WTC11 (cell line): ENCODE data around the gene ZNF700. TPM values are rescaled to one million over a fixed set of nuclear protein-coding genes. Genes with fewer than 3 reads are reported as not detected.
"Not testable (repeated sequence)": the region's sequence is repeated elsewhere in the genome, so short reads cannot be mapped to it uniquely, and the experiment has no call there.

Experiments used
- ATAC-seq: fragments of 200-7000 bp; cut with Tn5 transposase; 2 replicates; pipeline ENCODE4 v1.10.0; 2021; ENCODE audit warnings: mild to moderate bottlenecking, moderate library complexity
- CTCF ChIA-PET: fragments of 300-600 bp; sonication (Branson Sonifier 250); formaldehyde crosslinking; loops from one replicate; lab custom pipeline; 2021; ENCODE audit warnings: antibody characterized with exemption; lab: Charles Lee
- POLR2A ChIA-PET: fragments of 350-600 bp; sonication (Branson Sonifier 250); formaldehyde crosslinking; loops from one replicate; lab custom pipeline; 2021; ENCODE audit warnings: antibody characterized with exemption; lab: Charles Lee
- DNase-seq: peaks from one replicate; pipeline ENCODE4 v3.0.0; 2021; ENCODE audit warnings: low spot score
- H3K27ac Mint-ChIP-seq: 2 replicates; pipeline ENCODE4 v1.8.0; 2021; ENCODE audit warnings: mixed read lengths
- H3K27me3 Mint-ChIP-seq: 2 replicates; pipeline ENCODE4 v1.8.0; 2021; ENCODE audit warnings: low read depth, mild to moderate bottlenecking, moderate library complexity, mixed read lengths
- H3K36me3 Mint-ChIP-seq: 2 replicates; pipeline ENCODE4 v1.8.0; 2021; ENCODE audit warnings: mixed read lengths
- H3K4me1 Mint-ChIP-seq: 2 replicates; pipeline ENCODE4 v1.8.0; 2022; ENCODE audit warnings: mixed read lengths
- H3K4me3 Mint-ChIP-seq: 2 replicates; pipeline ENCODE4 v1.8.0; 2021; ENCODE audit warnings: mild to moderate bottlenecking, moderate library complexity, mixed read lengths
- H3K9me3 Mint-ChIP-seq: 2 replicates; pipeline ENCODE4 v1.8.0; 2021; ENCODE audit warnings: mixed read lengths
- CBFB ChIP-seq: sonication (generic); formaldehyde crosslinking; IDR thresholded peaks from 2 replicates; pipeline ENCODE4 v1.8.1; 2022; ENCODE audit warnings: mild to moderate bottlenecking, low read depth, missing genetic modification reagents
- CTCF ChIP-seq: fragments of 200-600 bp; IDR thresholded peaks from 2 replicates; pipeline ENCODE4 v1.8.0; 2022; ENCODE audit warnings: antibody characterized with exemption
- E2F4 ChIP-seq: sonication (generic); formaldehyde crosslinking; IDR thresholded peaks from 2 replicates; pipeline ENCODE4 v1.8.1; 2022; ENCODE audit warnings: low read depth, mild to moderate bottlenecking, moderate library complexity, missing genetic modification reagents, borderline replicate concordance
- E2F5 ChIP-seq: sonication (generic); formaldehyde crosslinking; IDR thresholded peaks from 2 replicates; pipeline ENCODE4 v1.8.1; 2022; ENCODE audit warnings: mild to moderate bottlenecking, moderate library complexity, missing genetic modification reagents
- GABPB1 ChIP-seq: sonication (generic); formaldehyde crosslinking; IDR thresholded peaks from 2 replicates; pipeline ENCODE4 v1.8.1; 2023; ENCODE audit warnings: mild to moderate bottlenecking, missing genetic modification reagents
- HMGXB4 ChIP-seq: sonication (generic); formaldehyde crosslinking; IDR thresholded peaks from 2 replicates; pipeline ENCODE4 v1.8.1; 2023; ENCODE audit warnings: mild to moderate bottlenecking, moderate library complexity, missing genetic modification reagents
- NFE2L1 ChIP-seq: sonication (generic); formaldehyde crosslinking; IDR thresholded peaks from 2 replicates; pipeline ENCODE4 v1.8.1; 2023; ENCODE audit warnings: missing genetic modification reagents
- NR2C2 ChIP-seq: sonication (generic); formaldehyde crosslinking; IDR thresholded peaks from 2 replicates; pipeline ENCODE4 v1.8.0; 2022; ENCODE audit warnings: mild to moderate bottlenecking, missing genetic modification reagents
- SMAD3 ChIP-seq: sonication (generic); formaldehyde crosslinking; IDR thresholded peaks from 2 replicates; pipeline ENCODE4 v1.8.0; 2022; ENCODE audit warnings: missing genetic modification reagents, mild to moderate bottlenecking, borderline replicate concordance
- SMAD4 ChIP-seq: sonication (generic); formaldehyde crosslinking; IDR thresholded peaks from 2 replicates; pipeline ENCODE4 v1.8.0; 2022; ENCODE audit warnings: mild to moderate bottlenecking, missing genetic modification reagents
- TCF7 ChIP-seq: sonication (generic); formaldehyde crosslinking; IDR thresholded peaks from 2 replicates; pipeline ENCODE4 v1.8.0; 2022; ENCODE audit warnings: mild to moderate bottlenecking, low read depth, missing genetic modification reagents, moderate library complexity
- TEAD1 ChIP-seq: sonication (generic); formaldehyde crosslinking; IDR thresholded peaks from 2 replicates; pipeline ENCODE4 v1.8.0; 2022; ENCODE audit warnings: mild to moderate bottlenecking, missing genetic modification reagents
- TEAD4 ChIP-seq: sonication (generic); formaldehyde crosslinking; IDR thresholded peaks from 2 replicates; pipeline ENCODE4 v1.8.0; 2022; ENCODE audit warnings: mild to moderate bottlenecking, missing genetic modification reagents
- TP53 ChIP-seq: sonication (generic); formaldehyde crosslinking; IDR thresholded peaks from 2 replicates; pipeline ENCODE4 v1.8.1; 2023; ENCODE audit warnings: mild to moderate bottlenecking, missing genetic modification reagents
- USF1 ChIP-seq: sonication (generic); formaldehyde crosslinking; IDR thresholded peaks from 2 replicates; pipeline ENCODE4 v1.8.0; 2022; ENCODE audit warnings: mild to moderate bottlenecking, missing genetic modification reagents
- ZNF232 ChIP-seq: sonication (generic); formaldehyde crosslinking; IDR thresholded peaks from 2 replicates; pipeline ENCODE4 v1.8.0; 2022; ENCODE audit warnings: mild to moderate bottlenecking, missing genetic modification reagents
- ZNF263 ChIP-seq: sonication (generic); formaldehyde crosslinking; IDR thresholded peaks from 2 replicates; pipeline ENCODE4 v1.8.1; 2022; ENCODE audit warnings: low read depth, mild to moderate bottlenecking, moderate library complexity, missing genetic modification reagents
- ZNF423 ChIP-seq: fragments of 250-450 bp; sonication (Bioruptor Pico); IDR thresholded peaks from 2 replicates; pipeline ENCODE4 v2.1.2; 2022; ENCODE audit warnings: mild to moderate bottlenecking, moderate library complexity
- total RNA-seq: library from RNA; stranded (reverse); gene quantifications from 3 replicates; pipeline ENCODE4 v1.2.3, GENCODE V29; 2021

ZNF700 gene
- total RNA-seq, 1 experiment from 2014 or later = 9.1 TPM

- Mint-ChIP-seq H3K4me1 (peaks cover 2% of the 10 kb centered on the region), H3K4me3 (no peak overlapping the region), H3K27ac (no peak overlapping the region), H3K9me3 (peaks cover 16% of the 10 kb centered on the region), H3K27me3 (no peaks in the 10 kb centered on the region; the same call in 1 of the 2 replicates)
- CTCF ChIA-PET = no interaction called here
- DNase-seq (no peak), ATAC-seq (no peak)
- TF ChIP-seq HMGXB4 = no peak
- TF ChIP-seq TCF7 (CRISPR knock-in tag) = no peak
- TF ChIP-seq TEAD1 (CRISPR knock-in tag) = no peak
- TF ChIP-seq SMAD3 = no peak
- TF ChIP-seq USF1 (CRISPR knock-in tag) = no peak
- TF ChIP-seq GABPB1 (CRISPR knock-in tag) = no peak
- no peak for TF ChIP-seq E2F5 (CRISPR knock-in tag)
- TF ChIP-seq NFE2L1 (CRISPR knock-in tag) = no peak
- no peak for TF ChIP-seq CTCF
- no peak for TF ChIP-seq ZNF232 (CRISPR knock-in tag)
- TF ChIP-seq TP53 (CRISPR knock-in tag) = no peak
- no peak for TF ChIP-seq CBFB (CRISPR knock-in tag)
- TF ChIP-seq SMAD4 (CRISPR knock-in tag) = no peak
- TF ChIP-seq ZNF263 (CRISPR knock-in tag) = no peak
- no peak for TF ChIP-seq NR2C2 (CRISPR knock-in tag)
- TF ChIP-seq ZNF423 (CRISPR knock-in tag) = no peak
- TF ChIP-seq TEAD4 = no peak
- no peak for TF ChIP-seq E2F4
- TF ChIP-seq, all 79 proteins: peak for 0
- POLR2A ChIA-PET = interaction anchor here (0.7 kb wide), 1 partner anchor 351 kb away, joined by 3 read pairs; no protein-coding TSS in a partner anchor
- H3K36me3 Mint-ChIP-seq = peaks cover 44% of the 10 kb centered on the region
Measured at GRCh38 chr19:11931513-11931912, 6.6 kb downstream of the ZNF700 start.

GRCh38 chr19:11935829-11936228 is 10.9 kb downstream of the ZNF700 start:
- H3K27me3 Mint-ChIP-seq, POLR2A ChIA-PET, DNase-seq, H3K4me3 Mint-ChIP-seq, ATAC-seq, H3K27ac Mint-ChIP-seq, H3K4me1 Mint-ChIP-seq, CTCF ChIA-PET: not testable (repeated sequence)
- peaks cover 70% of the 10 kb centered on the region for H3K36me3 Mint-ChIP-seq
- H3K9me3 Mint-ChIP-seq = peaks cover 51% of the 10 kb centered on the region

GRCh38 chr19:11938383-11938782 is 13.5 kb downstream of the ZNF700 start:
- H3K4me3 Mint-ChIP-seq, CTCF ChIA-PET, POLR2A ChIA-PET, ATAC-seq, H3K27ac Mint-ChIP-seq, DNase-seq, H3K27me3 Mint-ChIP-seq, H3K4me1 Mint-ChIP-seq: not testable (repeated sequence)
- peaks cover 82% of the 10 kb centered on the region for H3K36me3 Mint-ChIP-seq
- H3K9me3 Mint-ChIP-seq = peaks cover 71% of the 10 kb centered on the region

- POLR2A ChIA-PET, DNase-seq, H3K27me3 Mint-ChIP-seq, H3K4me3 Mint-ChIP-seq, H3K4me1 Mint-ChIP-seq, H3K27ac Mint-ChIP-seq, ATAC-seq: not testable (repeated sequence)
- Mint-ChIP-seq H3K9me3 (peaks cover 86% of the 10 kb centered on the region), H3K36me3 (peaks cover 91% of the 10 kb centered on the region)
- CTCF ChIA-PET = interaction anchor here (0.6 kb wide), 1 partner anchor 138 kb away, joined by 3 read pairs; no protein-coding TSS in a partner anchor
Measured at GRCh38 chr19:11941361-11941887, 16.5 kb downstream of the ZNF700 start.
